GM19467 (cell line): ENCODE measurements around the gene CRYGA.
A peak's percentile ranks its signal among the peaks of the same experiment; 100 is the strongest.

Experiments
- ATAC-seq: cut with Tn5 transposase; IDR thresholded peaks from one replicate; pipeline ENCODE4 v1.9.1; 2021; ENCODE audit warnings: mild to moderate bottlenecking, moderate library complexity; ENCODE audit not compliant: unreplicated experiment

The CRYGA gene

GRCh38 chr2:208163489-208163888 is at the start of gene CRYGA:
Gene CRYGA, minus strand, starts transcription at chr2:208163589. Its CDS starts 33 bp downstream, at chr2:208163556.
- ATAC-seq = no peak

- no peak for ATAC-seq
Measured at GRCh38 chr2:208210688-208211451, 47.5 kb upstream of the CRYGA start.

- no peak for ATAC-seq
Measured at GRCh38 chr2:208208335-208209085, 45.1 kb upstream of the CRYGA start.

- ATAC-seq = no peak
Measured at GRCh38 chr2:208207769-208208168, 44.4 kb upstream of the CRYGA start.

- ATAC-seq = no peak
Measured at GRCh38 chr2:208204166-208204565, 40.8 kb upstream of the CRYGA start.

GRCh38 chr2:208195531-208195930 is 32.1 kb upstream of the CRYGA start:
- ATAC-seq = no peak

- no peak for ATAC-seq
Measured at GRCh38 chr2:208192611-208193236, 29.3 kb upstream of the CRYGA start.

GRCh38 chr2:208189810-208190503 is 26.6 kb upstream of the CRYGA start, which contains the start of gene C2orf80:
Gene C2orf80, minus strand, starts transcription at chr2:208190030. Its CDS starts 3,044 bp downstream, at chr2:208186986.
- no peak for ATAC-seq

- ATAC-seq = no peak
Measured at GRCh38 chr2:208189069-208189809, 25.9 kb upstream of the CRYGA start.

GRCh38 chr2:208186893-208187292 is 23.5 kb upstream of the CRYGA start:
- ATAC-seq = no peak

- no peak for ATAC-seq
Measured at GRCh38 chr2:208186465-208186864, 23.1 kb upstream of the CRYGA start.

GRCh38 chr2:208183972-208184705 is 20.8 kb upstream of the CRYGA start:
- no peak for ATAC-seq

GRCh38 chr2:208183526-208183925 is 20.1 kb upstream of the CRYGA start:
- no peak for ATAC-seq

- ATAC-seq = no peak
Measured at GRCh38 chr2:208182835-208183234, 19.4 kb upstream of the CRYGA start.

- ATAC-seq = no peak
Measured at GRCh38 chr2:208179028-208179609, 15.7 kb upstream of the CRYGA start.

- no peak for ATAC-seq
Measured at GRCh38 chr2:208175840-208176153, 12.4 kb upstream of the CRYGA start.

GRCh38 chr2:208175069-208175839 is 11.9 kb upstream of the CRYGA start:
- peak; percentile 99 for ATAC-seq

GRCh38 chr2:208174144-208174543 is 10.8 kb upstream of the CRYGA start:
- ATAC-seq = no peak

GRCh38 chr2:208172125-208172524 is 8.7 kb upstream of the CRYGA start:
- no peak for ATAC-seq
